Dedifferentiated amniotic fluid mesenchymal stem cell (primary cell): Measurements from ENCODE around the gene KANK3.
A peak's percentile ranks its signal among the peaks of the same experiment; 100 is the strongest.

Experiments used
- DNase-seq: peaks from one replicate; pipeline ENCODE4 v3.0.0-alpha.2; 2016; ENCODE audit errors: extremely low spot score

The KANK3 gene

GRCh38 chr19:8337728-8338127 lies 5.3 kb downstream of the KANK3 start:
- DNase-seq: peak; percentile 13

- peak; percentile 6 for DNase-seq
Measured at GRCh38 chr19:8336660-8337059, 6.4 kb downstream of the KANK3 start.

DNA sequence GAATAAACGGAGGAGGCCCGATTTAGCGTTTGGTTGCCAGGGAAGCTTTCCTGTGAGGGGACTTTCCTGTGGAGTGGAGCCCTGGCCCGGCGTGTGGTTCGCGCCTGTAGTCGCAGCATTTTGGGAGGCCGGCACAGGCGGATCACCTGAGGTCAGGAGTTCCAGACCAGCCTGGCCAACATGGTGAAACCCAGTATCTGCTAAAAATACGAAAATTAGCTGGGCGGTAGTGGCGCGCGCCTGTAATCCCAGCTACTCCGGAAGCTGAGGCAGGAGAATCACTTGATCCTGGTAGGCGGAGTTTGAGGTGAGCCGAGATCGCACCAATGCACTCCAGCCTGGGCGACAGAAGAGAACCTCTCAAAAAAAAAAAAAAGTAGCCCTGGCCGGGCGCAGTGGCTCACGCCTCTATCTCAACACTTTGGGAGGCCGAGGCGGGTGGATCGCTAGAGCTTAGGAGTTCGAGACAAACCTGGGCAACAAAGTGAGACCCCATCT lies 6.9 kb downstream of the KANK3 start:
- peak; percentile 10 for DNase-seq

GRCh38 chr19:8335343-8336071 lies 7.6 kb downstream of the KANK3 start:
- DNase-seq: peak; percentile 4

- peak; percentile 25 for DNase-seq
Measured at GRCh38 chr19:8334458-8335342, 8.4 kb downstream of the KANK3 start.

DNA sequence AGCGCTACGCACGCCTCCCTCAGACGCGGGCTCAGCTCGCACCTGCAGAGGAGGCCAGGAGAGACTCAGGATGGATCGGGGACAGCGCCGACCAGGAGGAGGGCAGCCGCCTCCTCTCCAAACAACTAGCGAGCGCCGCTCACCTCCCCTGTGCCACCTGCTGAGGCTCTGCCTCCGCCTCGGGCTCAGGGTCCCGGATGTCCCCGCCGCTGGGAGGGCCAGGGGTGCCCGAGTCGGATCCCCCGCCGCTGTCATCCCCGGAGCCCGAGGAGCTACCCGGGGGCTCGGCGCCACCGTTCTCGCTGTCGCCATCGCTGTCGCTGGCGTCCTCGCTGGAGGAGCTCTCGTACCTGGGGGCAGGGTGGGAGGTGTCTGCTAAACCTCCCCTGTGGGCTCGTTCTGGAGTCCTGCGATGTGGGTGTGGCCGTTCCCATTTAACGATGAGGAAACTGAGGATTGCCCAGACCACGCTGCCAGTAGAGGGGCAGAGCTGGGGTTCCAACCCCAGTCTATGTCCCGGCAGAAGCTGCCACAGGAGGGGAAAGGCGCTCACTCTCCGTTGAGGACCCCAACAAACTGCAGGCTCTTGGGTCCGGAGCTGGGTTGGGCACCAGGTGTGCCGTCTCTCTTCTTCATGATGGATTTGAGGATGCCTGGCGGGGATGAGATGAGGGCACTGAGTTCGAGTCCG lies 9.2 kb downstream of the KANK3 start:
- no peak for DNase-seq

- peak; percentile 9 for DNase-seq
Measured at GRCh38 chr19:8332976-8333766, 9.9 kb downstream of the KANK3 start.

DNA sequence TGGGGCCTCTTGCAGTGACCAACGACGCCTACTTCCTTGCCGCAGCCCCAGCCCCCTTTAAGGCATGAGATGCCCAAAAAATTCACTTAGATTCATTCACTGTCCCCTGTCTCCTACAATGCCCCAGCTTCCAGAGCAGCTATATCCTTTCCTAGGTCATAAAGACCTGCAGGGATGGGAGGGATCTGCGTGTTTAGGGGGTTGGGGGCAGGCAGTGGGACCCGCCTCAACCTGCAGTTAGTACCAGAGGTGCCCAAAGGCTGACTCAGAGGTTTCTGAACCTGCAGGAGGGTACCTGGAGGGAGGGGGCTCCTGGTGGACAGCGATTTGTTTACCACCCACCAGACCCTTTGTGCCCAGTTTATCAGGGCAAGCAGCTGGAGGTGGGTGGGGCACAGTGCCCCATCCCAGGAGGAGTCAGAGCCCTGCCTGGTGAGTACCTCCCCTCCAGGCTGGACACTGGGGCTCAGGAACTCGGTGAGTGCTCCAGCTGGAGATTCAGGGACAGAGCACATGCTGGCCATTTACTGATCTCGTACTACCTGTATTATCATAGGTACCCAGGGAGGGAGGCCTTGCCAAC lies 11.7 kb downstream of the KANK3 start:
- peak; percentile 11 for DNase-seq

DNA sequence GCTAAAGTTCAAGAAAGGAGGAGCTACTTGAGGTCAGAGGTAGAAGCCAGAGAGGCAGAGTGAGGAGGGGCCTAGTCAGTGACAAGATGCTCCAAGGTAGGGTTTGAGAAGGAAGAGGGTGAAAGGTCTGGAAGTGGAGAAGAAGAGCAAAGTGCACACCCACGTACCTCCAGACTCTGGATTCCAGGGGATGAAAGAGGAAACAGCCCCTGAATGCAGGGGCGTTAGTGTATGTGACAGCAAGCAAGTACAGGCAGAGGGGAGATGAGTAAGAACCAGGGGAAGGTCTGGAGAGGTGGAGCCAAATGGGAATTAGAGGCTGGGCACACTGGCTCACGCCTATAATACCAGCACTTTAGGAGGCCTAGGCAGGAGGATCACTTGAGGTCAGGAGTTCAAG lies 13.1 kb downstream of the KANK3 start:
- no peak for DNase-seq

- no peak for DNase-seq
Measured at GRCh38 chr19:8325454-8325853, 17.6 kb downstream of the KANK3 start.

- no peak for DNase-seq
Measured at GRCh38 chr19:8324186-8325050, 18.6 kb downstream of the KANK3 start.

DNA sequence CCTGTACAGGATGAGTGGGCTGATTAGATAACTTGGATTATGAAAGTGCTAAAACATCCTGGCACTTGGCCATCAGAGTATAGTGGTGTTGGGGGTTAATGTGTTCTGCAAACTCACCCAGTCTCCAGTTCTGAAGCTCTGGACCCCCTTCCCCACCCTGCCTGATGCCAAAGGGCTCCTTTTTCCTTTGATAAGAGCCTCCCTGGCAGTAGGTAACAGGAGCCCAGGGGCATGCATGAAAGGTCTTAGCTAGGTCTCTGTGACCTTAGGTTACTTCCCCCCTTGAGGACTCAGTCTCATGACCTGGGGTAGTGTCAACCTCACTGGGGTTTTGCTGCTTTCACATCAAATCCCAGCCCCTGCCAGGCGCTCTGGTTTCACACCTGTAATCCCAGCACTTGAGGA lies 19.3 kb downstream of the KANK3 start:
- no peak for DNase-seq

GRCh38 chr19:8322638-8322997 lies 20.4 kb downstream of the KANK3 start:
- DNase-seq: no peak

DNA sequence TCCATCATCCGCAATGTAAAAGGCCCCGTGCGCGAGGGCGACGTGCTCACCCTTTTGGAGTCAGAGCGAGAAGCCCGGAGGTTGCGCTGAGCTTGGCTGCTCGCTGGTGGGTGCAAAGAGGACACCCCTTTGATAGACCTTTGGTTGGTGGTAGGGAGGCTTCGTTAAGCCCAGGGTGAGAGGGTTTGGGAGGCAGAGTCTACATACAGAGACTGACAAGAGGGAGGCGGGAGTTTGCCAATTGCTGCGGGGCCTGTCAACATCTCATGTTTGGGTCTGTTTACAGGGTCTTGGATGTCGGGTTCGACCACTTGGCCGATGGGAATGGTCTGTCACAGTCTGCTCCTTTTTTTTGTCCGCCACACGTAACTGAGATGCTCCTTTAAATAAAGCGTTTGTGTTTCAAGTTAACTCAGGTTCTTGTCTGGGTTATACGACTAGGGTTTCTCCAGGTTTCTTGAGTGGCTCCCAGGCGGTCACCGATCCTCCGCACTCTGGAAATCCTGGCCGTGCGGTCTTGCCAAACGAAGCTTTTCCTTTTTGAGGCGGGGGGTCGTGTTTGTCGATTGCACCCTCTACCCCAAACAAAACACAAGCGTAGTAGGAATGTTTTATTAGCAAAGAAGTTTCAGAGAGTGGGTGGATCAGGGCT lies 20.9 kb downstream of the KANK3 start:
- no peak for DNase-seq

- peak; percentile 96 for DNase-seq
Measured at GRCh38 chr19:8321067-8321985, 21.7 kb downstream of the KANK3 start, which contains the start of the genes NDUFA7 and RPS28. Gene NDUFA7 (minus strand): TSS chr19:8321375. CDS start chr19:8321358, 17 bp downstream. Gene RPS28 (plus strand): TSS chr19:8321496. CDS start chr19:8321531, 35 bp downstream.

- DNase-seq: no peak
Measured at GRCh38 chr19:8320564-8321066, 22.4 kb downstream of the KANK3 start.

GRCh38 chr19:8319807-8320520 lies 23.1 kb downstream of the KANK3 start:
- DNase-seq: no peak
